Ishikawa (cell line): ENCODE data around the gene ZYG11B.

Experiments used
- CEBPB ChIP-seq: IDR thresholded peaks from 2 replicates; pipeline ENCODE4 v1.6.1; 2012
- CREB1 ChIP-seq: IDR thresholded peaks from 2 replicates; pipeline ENCODE4 v1.6.1; 2012; ENCODE audit warnings: low read depth
- EGR1 ChIP-seq: IDR thresholded peaks from 2 replicates; pipeline ENCODE4 v1.6.1; 2012
- EP300 ChIP-seq: IDR thresholded peaks from 2 replicates; pipeline ENCODE4 v1.6.1; 2012; ENCODE audit warnings: borderline replicate concordance
- FOXM1 ChIP-seq: IDR thresholded peaks from 2 replicates; pipeline ENCODE4 v1.6.1; 2012; ENCODE audit warnings: low read depth, borderline replicate concordance
- NFIC ChIP-seq: IDR thresholded peaks from 2 replicates; pipeline ENCODE4 v1.6.1; 2012
- RAD21 ChIP-seq: IDR thresholded peaks from 2 replicates; pipeline ENCODE4 v1.6.1; 2012; ENCODE audit warnings: low read depth
- REST ChIP-seq: IDR thresholded peaks from 2 replicates; pipeline ENCODE4 v1.6.1; 2012; ENCODE audit warnings: low read depth, mild to moderate bottlenecking
- TAF1 ChIP-seq: IDR thresholded peaks from 2 replicates; pipeline ENCODE4 v1.6.1; 2012; ENCODE audit warnings: low read depth, mild to moderate bottlenecking
- TCF12 ChIP-seq: IDR thresholded peaks from 2 replicates; pipeline ENCODE4 v1.6.1; 2012; ENCODE audit warnings: low read depth
- TEAD4 ChIP-seq: IDR thresholded peaks from 2 replicates; pipeline ENCODE4 v1.6.1; 2012
- USF1 ChIP-seq: IDR thresholded peaks from 2 replicates; pipeline ENCODE4 v1.6.1; 2012
- YY1 ChIP-seq: IDR thresholded peaks from 2 replicates; pipeline ENCODE4 v1.6.1; 2012; ENCODE audit warnings: low read depth
- ZBTB7A ChIP-seq: IDR thresholded peaks from 2 replicates; pipeline ENCODE4 v1.6.1; 2012; ENCODE audit warnings: low read depth
- TF ChIP-seq, protein P1 (sequence below): IDR thresholded peaks from 2 replicates; pipeline ENCODE4 v1.6.1; 2012

Gene ZYG11B

DNA sequence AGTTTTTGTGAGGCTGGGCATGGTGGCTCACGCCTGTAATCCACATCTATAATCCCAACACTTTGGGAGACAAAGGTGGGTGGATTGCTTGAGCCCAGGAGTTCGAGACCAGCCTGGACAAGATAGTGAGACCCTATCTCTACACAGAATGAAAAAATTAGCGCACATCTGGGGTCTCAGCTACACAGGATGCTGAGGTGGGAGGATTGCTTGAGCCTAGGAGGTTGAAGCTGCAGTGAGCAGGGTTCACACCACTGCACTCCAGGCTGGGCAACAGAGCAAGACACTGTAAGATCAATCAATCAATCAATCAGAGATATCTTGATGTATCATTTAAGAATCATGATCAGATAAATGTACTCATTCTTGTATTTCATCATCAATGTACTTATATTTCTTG, 7.1 kb downstream of the ZYG11B start:
- no peak for TF ChIP-seq TCF12
- TF ChIP-seq, protein P1, sequence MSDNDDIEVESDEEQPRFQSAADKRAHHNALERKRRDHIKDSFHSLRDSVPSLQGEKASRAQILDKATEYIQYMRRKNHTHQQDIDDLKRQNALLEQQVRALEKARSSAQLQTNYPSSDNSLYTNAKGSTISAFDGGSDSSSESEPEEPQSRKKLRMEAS: no peak
- no peak for TF ChIP-seq CREB1
- TF ChIP-seq TEAD4: no peak
- TF ChIP-seq NFIC: no peak
- TF ChIP-seq REST: no peak
- no peak for TF ChIP-seq YY1
- TF ChIP-seq TAF1: no peak
- no peak for TF ChIP-seq EGR1
- no peak for TF ChIP-seq USF1
- no peak for TF ChIP-seq ZBTB7A
- no peak for TF ChIP-seq CEBPB
- no peak for TF ChIP-seq EP300
- no peak for TF ChIP-seq FOXM1
- no peak for TF ChIP-seq RAD21

DNA sequence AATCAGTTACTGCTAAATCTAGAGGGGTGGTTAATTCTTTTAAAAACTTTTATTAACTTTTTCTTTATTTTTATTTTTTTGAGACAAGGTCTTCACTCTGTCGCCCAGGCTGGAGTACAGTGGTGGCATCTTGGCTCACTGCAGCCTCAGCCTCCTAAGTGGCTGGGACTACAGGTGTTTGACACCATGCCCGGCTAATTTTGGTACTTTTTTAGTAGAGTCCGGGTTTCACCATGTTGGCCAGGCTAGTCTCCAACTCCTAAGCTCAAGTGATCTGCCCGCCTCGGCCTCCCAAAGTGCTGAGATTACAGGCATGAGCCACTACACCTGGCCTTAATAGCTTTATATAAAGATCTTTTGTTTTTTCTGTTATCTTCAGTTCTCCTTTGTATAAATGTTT, 11.9 kb downstream of the ZYG11B start:
- TF ChIP-seq CREB1 (no peak), TEAD4 (no peak)
- TF ChIP-seq, protein P1: no peak

GRCh38 chr1:52738893-52739292, 12.6 kb downstream of the ZYG11B start:
- no peak for TF ChIP-seq NFIC

DNA sequence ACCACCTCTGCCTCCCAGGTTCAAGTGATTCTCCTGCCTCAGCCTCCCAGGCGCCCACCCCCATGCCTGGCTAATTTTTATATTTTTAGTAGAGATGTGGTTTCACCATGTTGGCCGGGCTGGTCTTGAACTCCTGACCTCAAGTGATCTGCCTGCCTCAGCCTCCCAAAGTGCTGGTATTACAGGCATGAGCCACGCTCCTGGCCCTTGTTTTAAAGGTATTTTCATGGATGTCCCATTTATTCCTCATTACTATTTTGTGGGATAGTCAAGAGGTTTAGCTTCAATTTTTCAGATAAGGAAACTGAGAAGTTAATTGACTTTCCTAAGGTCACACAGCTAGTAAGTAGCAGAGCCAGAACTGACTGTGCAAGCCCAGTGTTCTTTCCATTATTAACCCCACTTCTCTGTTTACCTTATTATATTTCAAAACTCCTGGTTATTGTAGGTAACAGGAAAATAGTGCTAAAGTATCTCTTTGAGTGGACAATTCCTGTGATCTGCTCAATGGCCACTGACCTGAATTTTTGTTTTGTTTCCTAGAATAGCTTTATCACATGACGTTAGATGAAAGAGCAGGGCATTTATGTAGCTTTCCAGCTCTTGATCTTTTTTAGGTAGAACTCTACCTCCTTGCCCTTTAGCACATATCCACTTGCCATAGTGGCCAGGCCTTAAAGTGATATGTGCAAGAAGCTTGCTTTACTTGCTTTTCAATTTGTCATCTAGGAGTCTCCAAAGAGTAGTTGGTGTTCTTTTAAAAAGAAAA, 13.6 kb downstream of the ZYG11B start:
- TF ChIP-seq RAD21 (no peak), TEAD4 (no peak), CEBPB (no peak), REST (no peak), ZBTB7A (no peak), NFIC (no peak), TAF1 (no peak), FOXM1 (no peak)
- TF ChIP-seq, protein P1: no peak

GRCh38 chr1:52741259-52741658, 15.0 kb downstream of the ZYG11B start:
- TF ChIP-seq YY1 (no peak), TAF1 (no peak), CREB1 (no peak), TCF12 (no peak), REST (no peak), USF1 (no peak), ZBTB7A (no peak), NFIC (no peak), EGR1 (no peak), CEBPB (no peak), TEAD4 (no peak), FOXM1 (no peak), EP300 (no peak), RAD21 (no peak)
- TF ChIP-seq, protein P1: no peak
